Smooth muscle cell (in vitro differentiated cells): ENCODE results near the gene MACIR. TPM values are rescaled to one million over a fixed set of nuclear protein-coding genes. Genes with fewer than 3 reads are reported as not detected.

Experiments used
- DNase-seq: peaks from one replicate; lab custom pipeline; 2025; ENCODE audit not compliant: unreplicated experiment; lab: John Stamatoyannopoulos, UW
- H2AFZ ChIP-seq: fragments of 200-600 bp; sonication (generic); 2 replicates; pipeline ENCODE4 v1.6.0; 2016; ENCODE audit warnings: antibody characterized with exemption, low read depth, mild to moderate bottlenecking
- H3F3A ChIP-seq: fragments of 200-600 bp; sonication (generic); 2 replicates; pipeline ENCODE4 v1.6.0; 2017; ENCODE audit warnings: antibody characterized with exemption, low read depth
- H3K27ac ChIP-seq: fragments of 200-600 bp; sonication (generic); 2 replicates; pipeline ENCODE4 v1.5.1; 2016; ENCODE audit warnings: low read depth, mild to moderate bottlenecking
- H3K27me3 ChIP-seq: fragments of 200-600 bp; sonication (generic); 2 replicates; pipeline ENCODE4 v1.6.1; 2016; ENCODE audit warnings: low read depth, mild to moderate bottlenecking
- H3K36me3 ChIP-seq: fragments of 200-600 bp; sonication (generic); 2 replicates; pipeline ENCODE4 v1.5.1; 2016; ENCODE audit warnings: low read depth
- H3K4me1 ChIP-seq: fragments of 200-600 bp; sonication (generic); 2 replicates; pipeline ENCODE4 v1.5.1; 2016; ENCODE audit warnings: low read depth
- H3K4me2 ChIP-seq: fragments of 200-600 bp; sonication (generic); 2 replicates; pipeline ENCODE4 v1.6.0; 2016; ENCODE audit warnings: mild to moderate bottlenecking
- H3K4me3 ChIP-seq: fragments of 200-600 bp; sonication (generic); 2 replicates; pipeline ENCODE4 v1.5.1; 2016; ENCODE audit warnings: mild to moderate bottlenecking
- H3K79me2 ChIP-seq: fragments of 200-600 bp; sonication (generic); 2 replicates; pipeline ENCODE4 v1.6.0; 2016; ENCODE audit warnings: low read depth, mild to moderate bottlenecking
- H3K9ac ChIP-seq: fragments of 200-600 bp; sonication (generic); 2 replicates; pipeline ENCODE4 v1.6.0; 2016; ENCODE audit warnings: low read depth
- H3K9me3 ChIP-seq: fragments of 200-600 bp; sonication (generic); replicated peaks from 2 replicates; pipeline ENCODE4 v1.5.1; 2016; ENCODE audit warnings: low read depth
- H4K20me1 ChIP-seq: fragments of 200-600 bp; sonication (generic); 2 replicates; pipeline ENCODE4 v1.6.0; 2016; ENCODE audit warnings: low read depth
- WGBS: methylation state at CpG from one replicate; pipeline ENCODE4 v1.1.7; 2016; ENCODE audit warnings: low lambda C conversion rate; 5-methylcytosine and 5-hydroxymethylcytosine counted together
- polyA plus RNA-seq: library from polyadenylated mRNA; unstranded; fragments of >200 nt; fragmentation: Nextera tagmentation; extraction: Ambion mirVana; gene quantifications from 2 replicates; pipeline ENCODE4 v1.2.1, GENCODE V29; 2016
- total RNA-seq: library from RNA; depleted of rRNA; stranded (reverse); fragments of >200 nt; gene quantifications from 2 replicates; pipeline ENCODE4 v1.2.3, GENCODE V29; 2014
- TF ChIP-seq, protein P1 (sequence below): fragments of 200-600 bp; sonication (generic); IDR thresholded peaks from 2 replicates; pipeline ENCODE4 v1.5.1; 2017; ENCODE audit warnings: borderline replicate concordance, mild to moderate bottlenecking, antibody characterized with exemption; ENCODE audit not compliant: insufficient read depth, poor library complexity, severe bottlenecking

MACIR gene
- total and polyA plus RNA-seq, 2 experiments from 2014 or later, result 6.7 to 24.0 TPM

DNA sequence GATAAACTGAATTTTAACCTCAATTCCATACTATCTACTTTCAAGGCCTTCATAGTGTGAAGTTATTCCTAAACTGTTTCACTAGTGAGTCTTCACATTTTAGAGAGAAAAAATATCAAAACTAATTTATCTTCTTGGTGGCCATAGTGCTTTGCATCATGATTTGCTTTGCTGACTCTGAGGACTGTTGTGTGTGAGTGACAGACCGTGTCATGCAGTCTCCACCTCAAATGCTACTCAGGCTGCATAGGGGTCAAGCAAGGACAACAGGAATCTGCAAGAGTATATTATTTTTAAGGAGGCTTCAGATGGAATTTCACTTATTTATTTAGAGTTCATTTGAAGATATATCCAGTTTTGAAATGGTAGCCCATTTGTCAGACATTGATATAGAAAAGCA is 34.5 kb downstream of the MACIR start:
- Histone ChIP-seq H3K79me2 (no peaks in the 10 kb centered on the region), H3K36me3 (no peaks in the 10 kb centered on the region), H3K27me3 (no peaks in the 10 kb centered on the region), H3K9ac (no peak overlapping the region), H2AFZ (no peak overlapping the region), H3K4me3 (no peak overlapping the region), H3K4me2 (no peak overlapping the region), H3K27ac (no peak overlapping the region), H3K4me1 (peaks cover 4% of the 10 kb centered on the region), H3K9me3 (no peaks in the 10 kb centered on the region), H4K20me1 (no peaks in the 10 kb centered on the region), H3F3A (no peaks in the 10 kb centered on the region)
- TF ChIP-seq, protein P1, sequence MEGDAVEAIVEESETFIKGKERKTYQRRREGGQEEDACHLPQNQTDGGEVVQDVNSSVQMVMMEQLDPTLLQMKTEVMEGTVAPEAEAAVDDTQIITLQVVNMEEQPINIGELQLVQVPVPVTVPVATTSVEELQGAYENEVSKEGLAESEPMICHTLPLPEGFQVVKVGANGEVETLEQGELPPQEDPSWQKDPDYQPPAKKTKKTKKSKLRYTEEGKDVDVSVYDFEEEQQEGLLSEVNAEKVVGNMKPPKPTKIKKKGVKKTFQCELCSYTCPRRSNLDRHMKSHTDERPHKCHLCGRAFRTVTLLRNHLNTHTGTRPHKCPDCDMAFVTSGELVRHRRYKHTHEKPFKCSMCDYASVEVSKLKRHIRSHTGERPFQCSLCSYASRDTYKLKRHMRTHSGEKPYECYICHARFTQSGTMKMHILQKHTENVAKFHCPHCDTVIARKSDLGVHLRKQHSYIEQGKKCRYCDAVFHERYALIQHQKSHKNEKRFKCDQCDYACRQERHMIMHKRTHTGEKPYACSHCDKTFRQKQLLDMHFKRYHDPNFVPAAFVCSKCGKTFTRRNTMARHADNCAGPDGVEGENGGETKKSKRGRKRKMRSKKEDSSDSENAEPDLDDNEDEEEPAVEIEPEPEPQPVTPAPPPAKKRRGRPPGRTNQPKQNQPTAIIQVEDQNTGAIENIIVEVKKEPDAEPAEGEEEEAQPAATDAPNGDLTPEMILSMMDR, result no peak
- DNase-seq, result no peak
- WGBS, result 91% methylated on average over 1 of the region's 1 CpG

DNA sequence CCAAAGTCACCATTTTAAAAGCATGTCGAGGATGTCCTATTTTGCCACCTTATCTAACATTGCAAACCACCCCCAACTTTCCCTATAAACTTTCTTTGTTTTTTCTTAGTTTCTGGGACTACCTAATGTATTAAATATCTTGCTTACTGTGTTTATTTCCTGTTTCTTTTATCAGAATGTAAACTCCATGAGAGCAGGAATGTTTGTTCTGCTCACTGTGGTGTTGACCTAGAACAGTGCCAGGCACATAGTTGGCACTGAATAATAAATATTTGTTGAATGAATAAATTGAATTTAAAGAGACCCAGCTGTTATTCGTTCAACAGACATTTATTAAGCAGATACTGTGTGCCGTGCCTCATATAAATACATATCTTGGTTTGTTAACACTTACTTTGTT is 35.2 kb downstream of the MACIR start:
- DNase-seq, result no peak
- no peaks in the 10 kb centered on the region for H3K9me3 ChIP-seq
- no peak overlapping the region for H3K27ac ChIP-seq
- H3K9ac ChIP-seq, result no peak overlapping the region
- no peaks in the 10 kb centered on the region for H3F3A ChIP-seq
- H3K36me3 ChIP-seq, result no peaks in the 10 kb centered on the region
- 92% methylated on average over 3 of the region's 3 CpGs for WGBS
- H3K27me3 ChIP-seq, result no peaks in the 10 kb centered on the region
- peaks cover 10% of the 10 kb centered on the region for H3K4me1 ChIP-seq
- H3K79me2 ChIP-seq, result no peaks in the 10 kb centered on the region
- TF ChIP-seq, protein P1, result no peak
- H2AFZ ChIP-seq, result no peak overlapping the region
- no peak overlapping the region for H3K4me2 ChIP-seq
- H3K4me3 ChIP-seq, result no peak overlapping the region
- H4K20me1 ChIP-seq, result no peaks in the 10 kb centered on the region

DNA sequence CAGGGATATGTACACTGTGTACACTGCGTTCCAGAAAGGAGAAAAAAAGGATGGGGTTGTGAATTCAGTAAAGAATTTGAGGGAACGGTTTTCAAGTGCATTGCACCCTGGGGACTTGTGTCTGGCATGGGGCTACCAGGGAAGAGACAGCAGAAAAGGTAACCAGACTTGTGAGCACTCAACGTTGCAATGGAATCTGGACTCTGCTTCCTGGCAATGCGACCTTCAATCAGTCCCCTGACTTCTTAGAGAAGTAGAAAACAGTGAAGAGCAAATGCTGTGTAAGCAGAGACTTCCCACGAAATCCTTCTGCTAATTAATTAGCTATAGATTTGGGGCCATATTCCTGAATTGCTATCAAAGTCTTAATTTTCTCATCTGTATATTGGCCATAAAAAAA is 36.3 kb downstream of the MACIR start:
- TF ChIP-seq, protein P1, result no peak
- no peaks in the 10 kb centered on the region for H4K20me1 ChIP-seq
- WGBS, result 79% methylated on average over 5 of the region's 5 CpGs

DNA sequence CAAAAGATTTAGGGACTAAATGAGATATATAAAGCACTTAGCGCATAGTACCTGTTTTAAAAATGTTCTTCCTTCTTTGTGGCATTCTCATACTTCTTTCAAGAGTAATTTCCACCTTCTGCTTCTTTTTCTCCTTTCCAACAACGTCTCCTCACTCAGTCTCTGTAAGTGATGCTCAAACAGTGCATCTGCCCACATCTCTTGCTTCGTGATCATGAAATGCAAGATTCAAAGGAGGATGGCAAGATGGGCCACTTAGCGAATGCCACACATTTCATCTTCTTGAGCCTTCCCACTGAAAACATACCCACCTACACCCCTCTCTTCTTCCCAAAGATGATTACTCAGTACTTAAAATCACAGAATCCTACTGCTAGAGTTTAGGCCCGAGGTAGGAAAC is 36.9 kb downstream of the MACIR start:
- Histone ChIP-seq H2AFZ (no peak overlapping the region), H3F3A (no peaks in the 10 kb centered on the region), H3K9me3 (no peaks in the 10 kb centered on the region), H3K27ac (no peak overlapping the region), H4K20me1 (no peaks in the 10 kb centered on the region), H3K36me3 (no peaks in the 10 kb centered on the region), H3K4me1 (peaks cover 10% of the 10 kb centered on the region), H3K4me3 (no peak overlapping the region), H3K27me3 (no peaks in the 10 kb centered on the region), H3K9ac (no peak overlapping the region), H3K79me2 (no peaks in the 10 kb centered on the region), H3K4me2 (no peak overlapping the region)
- DNase-seq, result no peak
- 95% methylated on average over 5 of the region's 5 CpGs for WGBS
- TF ChIP-seq, protein P1, result no peak

More for the DNA sequence above, 36.3 kb downstream of the MACIR start:
- Histone ChIP-seq H3F3A (no peaks in the 10 kb centered on the region), H3K9me3 (no peaks in the 10 kb centered on the region), H3K79me2 (no peaks in the 10 kb centered on the region), H3K4me2 (no peak overlapping the region), H3K4me3 (no peak overlapping the region), H3K4me1 (peaks cover 10% of the 10 kb centered on the region), H3K27me3 (no peaks in the 10 kb centered on the region), H2AFZ (no peak overlapping the region), H3K36me3 (no peaks in the 10 kb centered on the region), H3K9ac (no peak overlapping the region), H3K27ac (no peak overlapping the region)
- DNase-seq, result no peak
